Stimulated activated naive CD8-positive, alpha-beta T cell treated with anti-CD3 and anti-CD28 coated beads, Interleukin-15, Interleukin-2, amounts not matched to agents 100 U/mL and 50 U/mL, for 24 hours (primary cell): ENCODE data around the gene C17orf100.
"Not testable (repeated sequence)": the region's sequence is repeated elsewhere in the genome, so short reads cannot be mapped to it uniquely, and the experiment has no call there.

Experiments
- ATAC-seq: fragments of 150-1000 bp; cut with Tn5 transposase; one replicate; pipeline ENCODE4 v1.10.0; 2021
- DNase-seq: peaks from one replicate; pipeline ENCODE4 v3.0.0; 2021

C17orf100 gene

DNA sequence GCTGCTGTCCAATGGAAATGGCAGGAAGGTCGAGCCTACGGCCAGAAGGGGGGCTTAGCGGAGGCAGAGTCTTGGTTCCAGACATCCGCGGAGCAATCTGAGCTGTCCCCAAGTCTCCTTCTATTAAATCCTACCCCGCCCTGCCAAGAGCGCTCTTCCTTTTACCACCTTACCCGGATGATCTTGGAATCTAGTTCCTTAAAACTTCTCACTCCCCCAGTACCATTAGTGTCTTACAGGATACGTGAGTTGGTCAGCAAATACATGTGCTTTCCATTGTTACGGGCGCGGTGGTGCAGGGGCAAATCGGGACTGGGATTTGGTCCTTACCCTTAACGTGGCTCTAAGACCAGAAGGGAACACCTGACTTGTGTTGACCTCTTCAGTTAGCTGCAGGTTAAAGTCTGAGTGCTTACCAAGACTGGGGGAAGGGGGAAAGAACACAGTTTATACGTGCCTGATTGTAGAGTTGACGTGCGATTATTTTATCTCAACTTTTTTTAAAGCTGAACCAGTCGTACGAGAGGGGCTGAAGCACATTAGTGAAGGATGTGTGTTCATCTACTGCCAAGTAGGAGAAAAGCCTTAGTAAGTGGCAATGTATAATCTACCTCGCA is 10.2 kb upstream of the C17orf100 start:
- no peak for ATAC-seq

GRCh38 chr17:6642592-6642991 is 9.0 kb upstream of the C17orf100 start:
- no peak for ATAC-seq
- DNase-seq, result no peak

More for the DNA sequence above, 10.2 kb upstream of the C17orf100 start:
- no peak for DNase-seq

DNA sequence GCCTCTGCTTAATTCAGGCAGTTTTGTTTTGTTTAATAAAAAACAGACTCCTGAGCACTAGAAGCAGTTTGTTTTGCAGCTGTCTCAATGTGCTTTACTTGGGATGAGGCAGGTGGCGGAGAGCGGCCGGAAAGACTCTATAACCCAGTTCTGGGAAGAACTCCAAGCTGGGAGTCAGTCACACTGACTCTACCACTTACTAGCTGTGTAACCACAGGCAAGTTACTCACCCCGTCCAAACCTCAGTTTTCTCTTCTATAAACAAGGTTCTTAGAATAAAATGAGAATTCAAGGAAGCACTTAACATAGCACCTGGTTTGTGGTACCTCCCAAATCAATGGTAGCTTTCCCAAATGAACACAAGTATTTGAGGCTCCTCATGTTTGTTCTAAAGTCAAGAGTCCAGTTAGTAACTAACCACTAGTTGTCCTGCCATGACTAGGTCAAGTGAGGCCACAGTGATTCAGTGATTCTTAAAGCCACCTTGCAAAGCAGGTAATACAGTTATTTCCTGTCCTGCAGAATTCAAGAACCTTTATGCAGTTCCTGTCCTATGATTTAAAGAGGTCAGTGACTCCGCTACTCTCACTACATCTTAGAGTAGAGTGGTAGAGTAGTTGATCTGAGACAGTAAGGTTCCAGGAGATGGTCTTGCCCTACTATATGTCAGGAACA is 8.0 kb upstream of the C17orf100 start:
- no peak for DNase-seq

GRCh38 chr17:6648181-6648580 is 3.4 kb upstream of the C17orf100 start:
- no peak for DNase-seq
- ATAC-seq, result no peak

More for the DNA sequence above, 8.0 kb upstream of the C17orf100 start:
- ATAC-seq, result no peak

GRCh38 chr17:6651919-6652452 is 424 bp downstream of the C17orf100 start:
- ATAC-seq (peak; percentile 9), DNase-seq (peak; percentile 53)

- DNase-seq (no peak), ATAC-seq (no peak)
Measured at GRCh38 chr17:6654841-6655731, 3.5 kb downstream of the C17orf100 start.

DNA sequence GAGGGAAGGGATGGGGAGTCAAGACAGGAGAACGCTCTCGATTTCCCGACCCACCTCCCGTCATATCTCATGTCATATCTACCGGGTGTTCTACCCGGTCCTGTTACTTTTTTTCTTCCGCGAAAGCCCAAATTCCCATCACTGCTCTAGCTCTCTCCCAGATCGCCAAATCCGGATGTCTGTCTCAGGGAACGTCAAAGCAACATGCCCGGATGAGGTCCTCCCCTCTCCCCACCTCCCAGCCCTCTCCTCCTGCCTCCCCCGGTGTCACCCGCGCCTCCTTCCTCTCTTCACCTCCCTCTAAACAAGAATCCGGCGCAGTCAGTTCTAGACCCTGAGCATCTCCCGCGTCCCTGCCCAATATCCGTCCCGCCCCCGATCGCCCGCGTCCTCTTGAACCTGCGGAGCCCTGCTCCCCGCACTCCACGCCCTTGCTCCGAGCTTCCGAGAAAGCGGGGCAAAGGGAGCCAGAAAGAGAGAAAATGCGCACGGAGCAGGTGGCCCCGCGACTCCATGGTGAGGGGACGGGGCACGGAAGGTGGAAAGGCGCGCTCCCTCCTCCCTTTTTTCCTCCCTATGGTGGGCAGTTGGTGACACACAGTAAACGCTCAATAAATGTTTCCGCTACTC is 4.3 kb downstream of the C17orf100 start:
- not testable (repeated sequence) for DNase-seq, ATAC-seq

DNA sequence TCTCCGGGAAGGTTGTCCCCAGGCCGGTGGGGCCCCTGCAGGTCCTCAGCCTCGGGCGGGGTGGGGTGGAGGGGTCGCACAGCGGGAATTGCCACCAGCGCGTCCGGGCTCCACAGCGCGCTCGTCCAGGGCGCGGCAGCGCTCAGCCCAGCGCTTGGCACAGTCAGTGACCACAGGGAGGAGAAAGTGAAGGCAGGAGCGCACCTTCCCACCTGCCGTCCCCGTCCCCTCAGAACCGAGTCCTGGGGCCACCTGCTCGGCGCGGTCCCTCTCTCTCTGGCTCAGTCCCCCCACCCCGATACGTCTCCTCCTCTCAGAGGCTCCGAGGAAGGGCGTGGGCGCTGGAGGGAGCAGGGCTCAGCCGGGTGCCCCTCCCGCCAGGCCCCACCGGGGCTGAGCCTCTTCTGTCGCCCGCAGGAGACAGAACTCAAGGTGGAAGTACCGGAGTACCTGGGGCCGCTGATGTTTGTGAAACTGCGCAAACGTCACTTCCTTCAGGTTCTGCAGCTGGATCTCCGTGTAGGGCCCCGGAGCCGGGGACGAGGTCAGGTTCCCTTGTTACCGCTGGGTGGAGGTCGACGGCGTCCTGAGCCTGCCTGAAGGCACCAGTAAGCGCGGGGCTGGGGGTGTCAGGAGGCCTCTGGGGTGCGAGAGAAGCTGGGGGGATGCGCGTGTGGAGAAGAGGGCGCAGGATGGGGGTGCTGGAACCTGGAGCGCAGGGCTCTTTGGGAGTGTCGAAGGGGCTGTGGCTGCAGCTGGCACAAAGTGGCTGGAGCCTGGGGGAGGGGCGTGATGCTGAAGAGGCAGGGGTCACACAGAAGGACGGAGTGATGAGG is 5.5 kb downstream of the C17orf100 start:
- DNase-seq (peak; percentile 55), ATAC-seq (peak; percentile 68)

GRCh38 chr17:6657633-6658287 is 6.2 kb downstream of the C17orf100 start:
- no peak for DNase-seq
- no peak for ATAC-seq

DNA sequence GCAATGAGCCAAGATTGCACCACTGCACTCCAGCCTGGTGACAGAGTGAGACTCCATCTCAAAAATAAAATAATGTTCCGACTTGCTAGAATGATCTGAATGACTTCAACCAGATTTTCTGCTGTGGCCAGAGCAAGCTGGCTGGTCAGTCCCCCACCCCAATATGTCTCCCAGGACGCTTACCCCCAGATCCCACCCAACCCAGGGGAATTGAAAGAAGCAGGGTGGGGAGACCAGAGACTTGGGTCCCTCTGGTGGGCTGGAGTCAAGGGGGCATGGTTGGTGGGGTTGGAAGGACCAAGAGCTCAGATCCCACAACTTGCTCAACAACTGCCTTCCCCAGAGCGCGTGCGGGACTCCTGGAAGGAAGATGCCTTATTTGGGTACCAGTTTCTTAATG is 6.8 kb downstream of the C17orf100 start:
- not testable (repeated sequence) for DNase-seq, ATAC-seq

GRCh38 chr17:6660101-6660500 is 8.5 kb downstream of the C17orf100 start:
- no peak for DNase-seq
- no peak for ATAC-seq

DNA sequence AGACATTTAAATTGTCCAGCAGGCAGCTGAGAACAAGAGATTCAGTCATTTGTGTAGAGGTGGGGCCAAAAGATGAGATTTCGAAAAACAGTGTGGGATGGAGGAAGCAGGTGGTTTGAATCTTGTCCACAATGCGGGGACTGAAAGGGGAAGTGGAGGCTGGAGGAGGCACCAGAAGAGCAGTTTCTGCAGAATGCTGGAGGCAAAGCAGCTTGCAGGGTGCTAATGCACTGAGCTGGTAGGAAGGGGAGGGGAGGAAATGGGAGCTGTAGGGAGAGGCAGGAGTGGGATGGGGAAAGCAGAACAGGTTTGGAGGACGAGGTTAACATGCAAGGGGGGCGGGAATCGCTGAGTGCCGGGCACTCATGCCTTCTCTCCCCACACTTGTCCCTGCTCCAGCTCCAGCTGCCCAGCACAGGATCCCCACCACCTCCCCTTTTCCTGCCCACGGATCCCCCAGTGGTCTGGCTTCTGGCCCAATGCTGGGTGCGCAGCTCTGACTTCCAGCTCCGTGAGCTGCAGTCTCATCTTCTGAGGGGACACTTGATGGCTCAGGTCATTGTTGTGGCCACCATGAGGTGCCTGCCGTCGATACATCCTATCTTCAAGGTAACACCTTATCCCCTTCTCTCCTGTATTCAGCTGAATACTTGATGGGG is 9.4 kb downstream of the C17orf100 start:
- ATAC-seq, result peak; percentile 41
- DNase-seq, result no peak

DNA sequence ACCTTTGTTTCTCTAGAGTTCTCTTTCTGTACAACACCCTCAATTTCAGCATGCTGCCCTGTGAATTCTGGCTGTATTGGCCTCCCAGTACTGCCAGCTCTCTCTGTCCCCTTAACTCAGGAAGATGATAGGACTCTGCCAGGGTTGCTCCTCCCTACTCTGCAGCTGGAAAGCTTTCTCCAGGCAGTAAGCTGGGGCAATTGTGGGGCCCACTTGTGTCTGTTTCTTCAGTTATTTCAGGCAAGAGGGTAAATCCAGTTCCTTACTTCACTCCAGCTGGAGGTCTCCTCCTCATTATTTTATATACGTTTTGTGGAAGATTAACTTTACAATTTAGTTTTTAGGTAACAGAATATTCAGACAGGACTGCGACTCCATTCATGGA is 9.9 kb downstream of the C17orf100 start:
- DNase-seq (no peak), ATAC-seq (no peak)

GRCh38 chr17:6663200-6663599 is 11.6 kb downstream of the C17orf100 start:
- ATAC-seq, result not testable (repeated sequence)

GRCh38 chr17:6666077-6666521 is 14.5 kb downstream of the C17orf100 start:
- ATAC-seq (peak; percentile 73), DNase-seq (peak; percentile 51)

More at GRCh38 chr17:6663200-6663599, 11.6 kb downstream of the C17orf100 start:
- not testable (repeated sequence) for DNase-seq

- DNase-seq (no peak), ATAC-seq (no peak)
Measured at GRCh38 chr17:6666557-6666956, 15.0 kb downstream of the C17orf100 start.

DNA sequence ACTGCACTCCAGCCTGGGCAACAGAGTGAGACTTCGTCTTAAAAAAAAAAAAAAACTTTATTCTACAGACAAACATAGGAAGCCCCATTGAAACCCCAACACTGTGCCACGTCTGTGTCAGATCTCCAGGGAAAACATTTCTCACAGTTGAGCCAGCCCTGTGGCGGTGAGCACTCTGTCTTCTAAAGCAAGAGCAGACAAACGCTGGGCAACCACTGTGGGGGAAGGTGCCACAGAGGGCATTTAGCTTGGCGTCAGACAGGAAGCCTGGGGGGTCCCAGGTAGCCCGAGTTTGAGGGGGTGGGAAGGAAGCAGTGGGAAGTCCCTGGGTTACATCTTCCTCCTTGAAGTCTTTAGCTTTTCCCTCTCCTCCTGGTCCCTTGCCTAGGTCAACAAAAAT is 16.0 kb downstream of the C17orf100 start:
- peak; percentile 55 for ATAC-seq
- DNase-seq, result no peak

DNA sequence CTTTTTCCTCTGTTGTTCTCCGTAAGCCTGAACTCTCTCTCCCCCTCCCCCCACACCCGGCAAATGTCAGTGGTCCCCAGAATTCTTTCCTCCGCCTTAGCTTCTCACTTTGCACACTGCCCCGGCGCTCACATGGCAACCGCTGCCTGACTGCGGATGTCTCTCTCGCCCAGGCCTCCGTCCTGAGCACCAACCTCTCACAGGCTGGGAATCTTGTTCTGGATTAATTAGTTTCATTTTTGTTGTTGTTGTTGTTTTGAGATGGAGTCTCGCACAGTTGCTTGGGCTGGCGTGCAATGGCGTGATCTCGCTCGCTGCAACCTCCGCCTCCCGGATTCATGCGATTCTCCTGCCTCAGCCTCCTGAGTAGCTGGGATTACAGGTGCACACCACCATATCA is 16.7 kb downstream of the C17orf100 start:
- DNase-seq, result no peak
- no peak for ATAC-seq

- no peak for DNase-seq
- no peak for ATAC-seq
Measured at GRCh38 chr17:6668727-6669425, 17.3 kb downstream of the C17orf100 start.
